Activated T-helper 1 cell treated with Interleukin-2 at 50 U/mL for 16 hours (primary cell): ENCODE results near the gene B4GALNT1.
"Not testable (repeated sequence)": the region's sequence is repeated elsewhere in the genome, so short reads cannot be mapped to it uniquely, and the experiment has no call there.

Experiments used
- DNase-seq: peaks from one replicate; pipeline ENCODE4 v3.0.0-alpha.2; 2020; ENCODE audit warnings: low read depth

The B4GALNT1 gene

GRCh38 chr12:57620936-57621496 lies 12.0 kb downstream of the B4GALNT1 start:
- DNase-seq, result no peak

DNA sequence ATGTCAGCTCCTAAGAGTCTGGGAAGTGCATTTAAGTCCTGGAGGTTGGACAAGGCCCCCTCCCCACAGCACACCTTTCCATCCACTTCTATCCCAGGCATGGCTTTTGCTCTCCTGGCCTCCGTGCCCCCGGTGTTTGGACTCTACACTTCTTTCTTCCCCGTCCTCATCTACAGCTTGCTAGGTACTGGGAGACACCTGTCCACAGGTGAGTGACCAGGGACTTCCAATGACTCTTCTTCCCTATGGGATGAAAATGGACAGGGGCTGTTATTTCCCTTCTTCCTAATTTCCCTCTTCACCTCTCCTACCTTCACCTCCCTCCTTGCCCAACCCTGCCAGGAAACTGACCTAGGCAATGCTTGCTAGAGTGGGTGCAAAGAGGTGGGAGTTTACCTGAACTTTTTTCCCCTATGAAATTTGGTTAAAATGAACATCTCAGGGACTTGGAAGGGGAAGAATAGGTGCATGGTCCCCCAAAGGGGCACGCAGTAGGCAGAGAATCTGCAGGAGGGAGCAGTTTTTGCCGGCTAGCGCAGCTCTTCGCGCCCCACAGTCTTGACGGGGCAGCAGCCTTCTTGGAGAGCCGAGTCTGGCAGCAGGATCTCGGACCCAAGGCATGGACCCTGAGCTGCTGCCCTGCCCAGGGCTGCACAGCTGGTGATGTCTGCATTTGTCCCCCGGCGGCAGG lies 12.6 kb downstream of the B4GALNT1 start:
- no peak for DNase-seq

DNA sequence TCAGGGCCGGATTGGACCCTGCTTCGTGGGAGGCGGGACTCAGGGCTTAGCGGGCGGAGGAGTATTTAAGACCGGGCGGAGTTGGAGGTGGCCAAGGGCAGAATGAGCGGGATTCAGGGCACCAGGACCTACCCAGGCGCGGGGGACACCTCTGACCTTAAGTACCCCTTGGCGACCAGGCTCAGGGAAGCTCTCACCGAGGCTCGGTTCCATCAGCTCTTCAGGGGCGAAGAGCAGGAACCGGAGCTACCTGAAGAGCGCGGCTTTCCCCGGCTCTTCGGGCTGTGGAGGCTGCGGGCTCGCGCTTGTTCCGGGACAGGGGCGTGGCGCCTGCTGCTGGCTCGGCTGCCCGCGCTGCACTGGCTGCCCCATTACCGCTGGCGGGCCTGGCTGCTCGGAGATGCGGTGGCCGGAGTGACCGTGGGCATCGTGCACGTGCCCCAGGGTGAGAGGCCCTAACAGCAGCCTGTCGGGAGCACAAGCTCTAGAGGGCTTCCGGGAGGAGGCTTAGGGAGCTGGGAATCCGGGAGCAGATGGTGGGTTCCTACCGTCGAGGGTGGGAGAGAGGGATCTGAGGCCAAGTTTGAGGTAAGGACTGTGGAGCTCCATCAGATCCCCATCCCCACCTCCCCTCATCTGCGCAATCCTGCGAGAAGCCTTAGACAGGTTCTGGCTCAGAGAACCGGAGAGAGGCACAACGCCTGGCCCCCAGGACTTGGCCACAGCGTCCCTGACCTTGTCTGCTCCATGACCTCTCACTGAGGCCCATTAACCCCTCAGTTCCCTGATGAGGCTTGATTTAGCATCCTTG lies 13.4 kb downstream of the B4GALNT1 start:
- no peak for DNase-seq

DNA sequence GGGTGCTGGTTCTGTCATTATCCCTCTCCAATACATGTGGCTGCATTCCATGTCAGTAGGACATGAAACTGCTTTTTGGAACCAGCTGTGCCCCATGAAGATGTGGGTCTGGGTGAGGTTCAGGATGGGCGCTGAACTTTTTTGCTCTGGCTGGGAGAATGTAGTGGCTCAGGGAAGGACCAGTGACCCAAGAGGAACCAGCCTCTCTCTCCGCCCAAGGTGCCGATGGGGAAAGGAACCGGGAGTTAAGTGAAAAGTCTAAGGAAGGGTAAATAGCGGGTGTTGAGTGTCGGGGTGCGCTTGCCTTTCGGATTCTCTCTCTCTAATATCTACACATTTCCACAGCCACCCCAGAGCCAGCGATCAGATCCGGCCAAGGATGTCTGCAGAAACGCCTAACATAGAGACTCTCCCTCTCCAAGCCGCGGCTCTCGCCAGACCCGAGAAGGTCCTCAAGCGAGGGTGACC lies 14.0 kb downstream of the B4GALNT1 start:
- no peak for DNase-seq

DNA sequence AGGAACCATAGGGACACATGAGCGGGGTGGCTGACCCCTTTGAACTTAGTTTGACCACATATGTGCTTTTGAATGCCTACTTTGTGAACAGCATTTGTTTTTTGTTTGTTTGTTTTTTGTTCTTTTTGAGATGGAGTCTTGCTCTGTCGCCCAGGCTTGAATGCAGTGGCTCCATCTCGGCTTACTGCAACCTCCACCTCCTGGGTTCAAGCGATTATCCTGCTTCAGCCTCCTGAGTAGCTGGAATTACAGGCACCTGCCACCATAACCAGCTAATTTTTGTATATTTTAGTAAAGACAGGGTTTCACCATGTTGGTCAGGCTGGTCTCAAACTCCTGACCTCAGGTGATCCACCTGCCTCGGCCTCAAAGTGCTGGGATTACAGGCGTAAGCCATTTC lies 14.6 kb downstream of the B4GALNT1 start:
- not testable (repeated sequence) for DNase-seq

DNA sequence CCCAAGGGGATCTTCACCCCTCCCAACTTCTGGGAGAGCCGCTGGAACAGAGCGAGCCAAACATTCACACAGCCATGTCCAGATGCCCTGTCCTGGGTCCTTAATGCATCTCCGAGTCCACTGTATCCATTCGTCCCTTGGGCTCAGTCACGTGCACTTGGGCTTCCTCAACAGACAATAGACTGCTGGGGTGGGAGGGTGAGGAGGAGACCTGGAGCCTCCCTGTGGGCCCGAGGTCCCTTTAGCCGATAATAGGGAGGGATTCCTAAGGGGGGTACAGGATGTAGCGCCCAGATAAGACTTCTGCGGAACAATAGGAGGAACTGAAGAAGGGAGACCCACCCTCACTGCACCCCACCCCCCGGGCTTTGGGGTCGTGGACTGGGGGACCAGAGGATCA lies 15.1 kb downstream of the B4GALNT1 start:
- DNase-seq, result no peak

DNA sequence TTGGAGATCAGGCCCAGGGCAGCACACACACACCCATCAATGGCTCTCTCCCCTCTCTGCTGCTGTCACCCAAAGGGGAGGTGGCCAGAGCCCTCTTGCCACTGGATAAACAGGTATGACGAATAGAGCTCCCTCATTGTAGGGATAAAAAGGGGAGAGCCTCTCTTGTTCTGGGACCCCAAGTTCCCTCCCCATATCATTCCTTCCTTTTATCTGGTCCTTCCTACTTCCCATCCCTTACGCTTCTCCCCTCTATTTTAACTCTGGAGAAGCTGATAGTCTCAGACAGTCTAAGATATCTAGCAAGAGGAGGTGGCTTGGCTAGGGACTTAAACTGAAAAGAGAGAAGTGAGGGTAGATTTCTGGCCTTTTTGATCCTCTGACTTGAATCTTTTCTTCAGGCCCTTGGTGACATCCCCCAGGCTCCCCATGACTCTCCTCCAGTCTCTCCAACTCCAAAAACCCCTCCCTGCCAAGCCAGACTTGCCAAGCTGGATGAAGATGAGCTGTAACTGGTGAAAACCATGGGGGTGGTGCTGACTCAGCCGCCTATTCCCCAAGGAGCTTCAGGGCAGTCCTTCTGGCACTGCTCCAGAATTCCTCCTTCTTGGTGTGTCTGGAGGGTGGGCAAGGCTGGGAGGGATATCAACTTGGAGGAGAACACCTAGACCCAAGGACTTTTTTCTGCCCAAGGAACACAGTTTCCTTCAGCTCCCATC lies 16.5 kb downstream of the B4GALNT1 start:
- no peak for DNase-seq

- DNase-seq, result no peak
Observed at GRCh38 chr12:57615637-57616036, 17.4 kb downstream of the B4GALNT1 start.

GRCh38 chr12:57614948-57615500 lies 18.0 kb downstream of the B4GALNT1 start:
- no peak for DNase-seq

GRCh38 chr12:57614178-57614947 lies 18.6 kb downstream of the B4GALNT1 start:
- DNase-seq, result no peak

DNA sequence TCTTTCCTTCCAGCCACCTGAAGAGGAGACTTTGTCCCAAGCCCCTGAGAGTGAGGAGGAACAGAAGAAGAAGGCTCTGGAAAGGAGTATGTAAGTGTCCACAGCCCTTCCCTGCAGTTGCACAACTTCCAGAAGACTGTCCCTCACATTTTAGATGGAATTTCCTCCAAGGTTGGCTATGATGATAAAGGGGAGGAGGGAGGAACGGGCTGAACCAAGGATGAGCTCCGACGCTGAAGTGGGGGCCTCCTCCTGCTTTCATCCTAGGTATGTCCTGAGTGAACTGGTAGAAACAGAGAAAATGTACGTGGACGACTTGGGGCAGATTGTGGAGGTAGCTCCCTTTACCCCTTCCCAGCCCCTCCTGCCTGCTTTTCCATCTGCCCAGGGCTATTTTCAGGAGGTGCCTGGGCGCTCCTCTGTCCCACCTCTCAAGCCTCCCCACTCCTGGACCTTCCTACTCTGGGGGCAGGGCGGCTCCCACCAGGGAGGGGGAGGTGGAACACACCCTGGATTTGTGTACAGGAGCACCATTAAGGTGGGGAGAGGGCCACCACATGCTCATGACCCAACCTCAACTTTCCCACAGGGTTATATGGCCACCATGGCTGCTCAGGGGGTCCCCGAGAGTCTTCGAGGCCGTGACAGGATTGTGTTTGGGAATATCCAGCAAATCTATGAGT lies 19.4 kb downstream of the B4GALNT1 start:
- DNase-seq, result no peak

DNA sequence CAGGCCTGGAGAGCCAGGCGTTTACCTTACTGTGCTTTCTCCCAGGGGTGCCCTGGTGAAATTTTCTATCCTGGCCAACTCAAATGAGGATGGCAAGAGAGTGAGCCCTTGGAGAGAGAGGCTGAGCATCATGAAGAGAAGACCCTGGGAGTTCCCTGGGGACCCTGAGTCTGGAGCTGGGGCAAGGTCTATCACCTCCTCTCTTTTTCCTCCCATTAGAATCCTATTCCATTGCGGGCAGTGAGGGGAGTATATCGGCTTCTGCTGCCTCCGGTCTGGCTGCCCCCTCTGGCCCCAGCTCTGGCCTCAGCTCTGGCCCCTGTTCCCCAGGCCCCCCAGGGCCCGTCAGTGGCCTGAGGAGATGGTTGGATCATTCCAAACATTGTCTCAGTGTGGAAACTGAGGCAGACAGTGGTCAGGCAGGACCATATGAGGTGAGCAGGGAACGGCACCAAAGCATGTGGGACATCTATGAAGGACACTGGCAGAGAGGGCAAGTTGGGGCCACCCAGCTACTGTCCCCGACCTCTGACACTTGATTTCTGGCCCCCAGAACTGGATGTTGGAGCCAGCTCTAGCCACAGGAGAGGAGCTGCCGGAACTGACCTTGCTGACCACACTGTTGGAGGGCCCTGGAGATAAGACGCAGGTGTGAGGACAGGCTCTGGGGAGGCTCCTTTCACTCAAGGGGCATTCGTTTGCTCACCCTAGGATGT lies 20.1 kb downstream of the B4GALNT1 start:
- DNase-seq, result no peak

DNA sequence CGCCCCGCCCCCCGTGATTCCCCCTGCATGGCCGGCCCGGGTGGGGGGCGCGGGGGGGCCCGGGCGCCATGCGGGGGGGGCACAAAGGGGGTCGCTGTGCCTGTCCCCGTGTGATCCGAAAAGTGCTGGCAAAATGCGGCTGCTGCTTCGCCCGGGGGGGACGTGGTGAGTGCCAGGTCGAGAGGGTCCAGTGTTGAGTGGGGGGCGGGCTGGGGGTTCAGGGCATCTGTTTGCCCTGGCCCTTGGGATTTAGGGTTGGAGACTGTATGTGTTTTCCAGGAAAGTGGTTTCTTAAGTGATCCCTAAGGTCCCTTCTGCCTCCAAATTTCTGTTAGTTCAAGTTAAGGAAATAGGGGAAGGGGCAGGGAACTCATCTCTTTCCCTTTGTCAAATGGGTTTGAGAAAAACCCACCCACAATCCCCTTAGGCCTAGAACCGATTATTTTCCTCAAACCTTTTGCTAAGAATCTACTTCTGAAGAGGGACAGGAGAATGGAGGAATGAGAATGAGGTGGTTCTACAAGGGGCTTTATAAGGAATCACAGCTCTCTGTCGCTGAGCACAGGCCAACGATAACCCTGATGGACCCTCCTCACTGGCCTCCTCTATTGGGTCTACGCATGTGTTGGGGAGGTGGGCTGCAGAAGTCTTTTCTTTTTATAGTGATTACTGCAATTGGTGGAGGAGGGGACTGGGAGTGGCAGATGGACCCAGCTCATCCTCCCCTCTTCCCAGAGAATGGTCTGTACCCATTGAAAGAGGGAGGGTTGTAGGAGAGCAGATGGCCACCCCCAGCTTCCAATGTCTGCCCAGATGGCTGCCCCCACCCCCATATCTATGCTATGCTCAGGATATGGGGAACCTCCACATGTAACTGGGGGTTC lies 20.9 kb downstream of the B4GALNT1 start:
- no peak for DNase-seq

GRCh38 chr12:57611108-57611826 lies 21.7 kb downstream of the B4GALNT1 start, which contains the start of gene ARHGEF25:
Gene ARHGEF25, plus strand, starts transcription at chr12:57611435. Its CDS starts 460 bp downstream, at chr12:57611895.
- no peak for DNase-seq

GRCh38 chr12:57610554-57611107 lies 22.4 kb downstream of the B4GALNT1 start:
- DNase-seq, result no peak

- no peak for DNase-seq
Observed at GRCh38 chr12:57609781-57610553, 23.0 kb downstream of the B4GALNT1 start.
